Stimulated activated CD4-positive, alpha-beta T cell treated with anti-CD3 and anti-CD28 coated beads, Interleukin-15, amount 100 ng/mL, for 48 hours (primary cell): ENCODE data around the gene XAGE5.
"Not testable (repeated sequence)": the region's sequence is repeated elsewhere in the genome, so short reads cannot be mapped to it uniquely, and the experiment has no call there.

ENCODE experiments used
- DNase-seq, 2 donors: peaks; one replicate each; pipeline ENCODE4 v3.0.0-alpha.2; 2020; ENCODE audit warnings: low read depth in 2 of 2

The XAGE5 gene

GRCh38 chrX:52811065-52811625, at the start of gene XAGE5:
TSS of gene XAGE5 (plus strand) at chrX:52811287. CDS start at chrX:52812567, 1,280 bp downstream.
- no peak for DNase-seq

DNA sequence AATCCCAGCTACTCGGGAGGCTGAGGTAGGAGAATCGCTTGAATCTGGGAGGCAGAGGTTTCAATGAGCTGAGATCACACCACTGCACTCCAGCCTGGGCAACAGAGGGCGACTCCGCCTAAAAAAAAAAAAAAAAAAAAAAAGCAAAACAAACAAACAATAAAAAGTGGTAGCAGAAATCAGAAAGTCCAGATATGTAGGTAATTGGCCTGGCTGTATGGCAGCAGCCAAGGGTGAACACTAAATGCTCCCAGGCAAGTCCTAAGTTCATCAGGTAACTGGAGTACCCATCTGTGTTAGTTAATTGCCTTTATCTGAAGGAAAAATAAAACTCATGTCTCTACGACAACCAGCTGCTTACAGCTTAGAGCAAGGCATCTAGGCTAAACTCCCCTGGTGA, 45.1 kb upstream of the XAGE5 start:
- DNase-seq, result not testable (repeated sequence)

GRCh38 chrX:52773504-52773903, 37.6 kb upstream of the XAGE5 start:
- DNase-seq, result not testable (repeated sequence)

GRCh38 chrX:52797327-52797726, 13.8 kb upstream of the XAGE5 start, which contains the start of gene SPANXN5:
TSS of gene SPANXN5 (minus strand) at chrX:52797427. CDS start at chrX:52797348, 79 bp downstream.
- DNase-seq, result not testable (repeated sequence)

GRCh38 chrX:52804876-52805275, 6.2 kb upstream of the XAGE5 start:
- DNase-seq, result not testable (repeated sequence)

GRCh38 chrX:52819788-52820187, 8.7 kb downstream of the XAGE5 start:
- DNase-seq, result no peak

- DNase-seq, result no peak
Observed at GRCh38 chrX:52821079-52821760, 10.1 kb downstream of the XAGE5 start.

DNA sequence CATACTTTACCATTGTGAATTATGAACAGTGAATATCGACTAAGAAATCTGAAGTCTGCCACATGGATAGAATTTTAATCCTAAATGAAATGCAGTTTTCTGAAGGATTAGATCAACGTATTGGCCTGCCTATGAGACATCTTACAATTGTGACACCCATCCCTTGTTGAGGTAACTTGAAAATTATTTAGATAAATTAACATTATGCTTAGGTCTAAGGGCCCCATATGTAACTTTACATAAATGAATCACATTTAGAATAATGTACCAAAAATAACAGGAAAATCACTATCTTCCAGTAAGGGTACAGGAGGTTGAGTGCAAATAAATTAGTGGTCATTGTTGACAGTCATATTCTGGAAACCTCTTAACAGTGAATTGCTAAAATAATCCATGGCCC, 13.5 kb downstream of the XAGE5 start:
- DNase-seq, result no peak

GRCh38 chrX:52830551-52830950, 19.5 kb downstream of the XAGE5 start:
- no peak for DNase-seq

GRCh38 chrX:52839137-52839536, 28.1 kb downstream of the XAGE5 start:
- DNase-seq, result no peak

GRCh38 chrX:52843619-52844018, 32.5 kb downstream of the XAGE5 start:
- DNase-seq, result not testable (repeated sequence)

DNA sequence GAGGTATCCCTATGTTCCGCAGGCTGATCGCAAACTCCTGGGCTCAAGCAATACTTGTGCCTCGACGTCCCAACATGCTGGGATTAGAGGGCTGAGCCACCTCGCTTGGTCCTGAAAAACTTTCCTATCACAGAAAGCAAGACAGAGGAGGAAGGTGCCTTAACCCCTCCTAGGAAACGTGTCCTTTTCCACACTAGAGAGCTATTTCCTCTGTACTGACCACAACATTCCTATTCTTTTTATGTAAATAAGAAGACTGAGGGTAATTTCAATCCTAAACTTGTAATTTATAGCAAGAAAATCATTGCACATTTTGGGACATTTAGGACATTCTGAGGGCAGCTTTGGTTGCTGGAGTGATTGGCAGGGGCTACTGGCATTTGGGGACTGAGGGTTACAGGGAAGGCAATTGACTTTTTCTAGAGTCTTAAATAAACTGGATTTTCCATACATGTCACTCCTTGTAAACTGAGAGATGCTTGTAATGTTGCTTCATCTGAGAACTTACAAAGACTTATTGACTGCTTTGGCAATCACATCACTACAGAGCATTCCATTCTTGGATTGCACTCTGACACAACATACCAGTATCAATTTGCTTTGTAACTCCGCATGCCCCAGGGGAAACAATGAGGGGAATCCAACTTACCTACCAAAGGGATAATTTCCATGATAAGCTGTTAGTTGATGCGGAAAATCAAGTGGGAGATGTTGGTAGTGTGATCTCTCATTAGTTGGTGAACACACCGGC, 41.2 kb downstream of the XAGE5 start:
- no peak for DNase-seq

- DNase-seq, result not testable (repeated sequence)
Observed at GRCh38 chrX:52856991-52857525, 46.0 kb downstream of the XAGE5 start.

DNA sequence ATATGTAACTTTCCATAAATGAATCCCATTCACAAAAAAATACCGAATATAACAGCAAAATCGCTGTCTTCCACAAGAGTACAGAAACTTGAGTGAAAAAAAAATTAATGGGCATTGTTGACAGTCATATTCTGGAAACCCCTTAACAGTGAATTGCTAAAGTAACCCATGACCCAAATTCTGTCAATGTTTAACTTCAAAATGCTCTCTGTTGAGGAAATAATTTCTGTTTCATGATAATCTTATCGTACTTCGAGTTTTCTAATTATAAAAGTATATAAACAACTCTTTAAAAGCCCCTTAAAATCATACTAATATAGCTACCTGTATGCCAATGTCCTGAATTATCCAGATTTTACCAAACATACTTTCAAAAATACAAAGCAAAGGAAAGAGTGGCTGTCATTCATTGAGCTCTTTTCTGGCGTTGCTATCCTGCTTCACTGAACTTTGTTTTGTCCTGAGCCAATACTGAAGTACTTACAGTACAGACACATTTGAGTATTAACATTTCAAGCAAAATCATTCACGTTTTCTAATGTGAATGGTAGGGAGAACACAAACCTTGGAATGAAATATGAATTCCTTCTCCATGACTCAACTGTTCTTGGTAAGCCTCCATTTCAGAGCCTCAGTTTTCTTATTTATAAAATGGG, 54.4 kb downstream of the XAGE5 start:
- no peak for DNase-seq
